Measurements from ENCODE around the gene SHROOM2. TPM values are rescaled to one million over a fixed set of nuclear protein-coding genes. Genes with fewer than 3 reads are reported as not detected.

SHROOM2 gene
- total RNA-seq, 1 experiment from 2014 or later: 13.9 TPM

- no peak overlapping the region for H4K8ac ChIP-seq (replicated peaks; ENCODE audit: insufficient read length, low read depth, low read length)
- no peak overlapping the region for H2BK120ac ChIP-seq (ENCODE audit: low read depth, low read length, poor library complexity, severe bottlenecking)
- H3K4me1 ChIP-seq (ENCODE audit: insufficient read depth, low read length): peaks cover 9% of the 10 kb centered on the region; the same call in 1 of the 2 replicates
- H2BK20ac ChIP-seq (ENCODE audit: low read depth, low read length, poor library complexity, severe bottlenecking): no peak overlapping the region
- DNase-seq: no peak
- peaks cover 12 to 23% (median 17%) of the 10 kb centered on the region in 3 experiments; a peak in 6 of 7 replicates for H3K36me3 Mint-ChIP-seq (ENCODE audit: insufficient read depth in 1 of 3, low read depth in 3 of 3)
- no peak for TF ChIP-seq CTCF (conservative IDR thresholded peaks at IDR 0.05)
- H3K23ac ChIP-seq (ENCODE audit: insufficient read length, low read depth, low read length): no peak overlapping the region
- H2BK12ac ChIP-seq (ENCODE audit: insufficient read length, low read depth, low read length): no peak overlapping the region
- H3K79me1 ChIP-seq (ENCODE audit: insufficient read depth, low read depth, low read length, poor library complexity, severe bottlenecking): no peaks in the 10 kb centered on the region
- H2BK5ac ChIP-seq (ENCODE audit: insufficient read length, low read length): no peak overlapping the region
- H3K23me2 ChIP-seq (ENCODE audit: insufficient read length, low read depth, low read length, poor library complexity, severe bottlenecking): no peaks in the 10 kb centered on the region
- no peak overlapping the region for H2BK15ac ChIP-seq (ENCODE audit: low read depth, low read length)
- no peak overlapping the region for H4K91ac ChIP-seq (ENCODE audit: insufficient read length, low read depth, low read length)
- H3K27me3 Mint-ChIP-seq (ENCODE audit: low read depth): no peaks in the 10 kb centered on the region; the same call in 1 of the 2 replicates
- H3K18ac ChIP-seq (ENCODE audit: insufficient read length, low read depth, low read length): no peak overlapping the region
- peaks cover 15 to 26% of the 10 kb centered on the region in 2 experiments for H3K9me3 Mint-ChIP-seq
- H3K4me1 Mint-ChIP-seq: peaks cover 23 to 24% of the 10 kb centered on the region in 2 experiments
- H3K14ac ChIP-seq (ENCODE audit: insufficient read depth, low read length): no peak overlapping the region
- H2AFZ ChIP-seq (ENCODE audit: low read length): no peak overlapping the region
- H3K9me3 ChIP-seq (ENCODE audit: control insufficient read depth, low read depth, low read length): no peaks in the 10 kb centered on the region
- no CpG with 5 or more reads among the region's 5 CpGs for WGBS (ENCODE audit: extremely low coverage, insufficient read length, low lambda C conversion rate)
- no peak overlapping the region for H3T11ph ChIP-seq (ENCODE audit: low read length)
- no peak overlapping the region for H3K56ac ChIP-seq (ENCODE audit: insufficient read length, low read depth, low read length)
- H3K27me3 ChIP-seq (ENCODE audit: insufficient read depth, low read length): no peaks in the 10 kb centered on the region
- H4K20me1 ChIP-seq (ENCODE audit: control insufficient read depth, insufficient read depth, insufficient read length): no peaks in the 10 kb centered on the region
- no peak overlapping the region for H3K27ac ChIP-seq (ENCODE audit: insufficient read length, low read depth, low read length)
- H4K5ac ChIP-seq (ENCODE audit: insufficient read length, low read depth, low read length): no peak overlapping the region
- no peak overlapping the region for H3K4me3 Mint-ChIP-seq
- no peak overlapping the region for H2AK5ac ChIP-seq (ENCODE audit: insufficient read length, low read length)
- no peak overlapping the region for H3K4ac ChIP-seq (ENCODE audit: low read depth, low read length)
- H3K4me2 ChIP-seq (ENCODE audit: insufficient read depth, insufficient read length, low read length): no peak overlapping the region
- H3K79me2 ChIP-seq (ENCODE audit: insufficient read depth, low read length): peaks cover 2% of the 10 kb centered on the region; the same call in 1 of the 2 replicates
- H3K27ac Mint-ChIP-seq: no peak overlapping the region
- no peak overlapping the region for H3K9ac ChIP-seq (ENCODE audit: extremely low read depth, insufficient read length, low read length)
Observed at GRCh38 chrX:9921407-9921806, 135.2 kb downstream of the SHROOM2 start.
